ENCODE data around the gene SEC14L1.
"Not testable (repeated sequence)": the region's sequence is repeated elsewhere in the genome, so short reads cannot be mapped to it uniquely, and the experiment has no call there.

The SEC14L1 gene

GRCh38 chr17:77235370-77235941 lies 94.7 kb downstream of the SEC14L1 start:
- TF ChIP-seq POLR2A (IDR thresholded peaks at IDR 0.05; ENCODE audit: low read depth, low read length): no peak
- peak; percentile 67 for DNase-seq (ENCODE audit: insufficient read length, low spot score)
- no peak for FAIRE-seq

GRCh38 chr17:77237232-77238008 lies 96.7 kb downstream of the SEC14L1 start:
- no peak for DNase-seq (ENCODE audit: insufficient read length, low spot score)
- no peak for TF ChIP-seq POLR2A (IDR thresholded peaks at IDR 0.05; ENCODE audit: low read depth, low read length)
- no peak for FAIRE-seq

- FAIRE-seq (no peak), DNase-seq (ENCODE audit: insufficient read length, low spot score) (no peak)
- no peak for TF ChIP-seq POLR2A (IDR thresholded peaks at IDR 0.05; ENCODE audit: low read depth, low read length)
Measured at GRCh38 chr17:77240976-77241375, 100.2 kb downstream of the SEC14L1 start.

- no peak for TF ChIP-seq POLR2A (IDR thresholded peaks at IDR 0.05; ENCODE audit: low read depth, low read length)
- DNase-seq (ENCODE audit: insufficient read length, low spot score): no peak
- no peak for FAIRE-seq
Measured at GRCh38 chr17:77242118-77242851, 101.5 kb downstream of the SEC14L1 start.

DNA sequence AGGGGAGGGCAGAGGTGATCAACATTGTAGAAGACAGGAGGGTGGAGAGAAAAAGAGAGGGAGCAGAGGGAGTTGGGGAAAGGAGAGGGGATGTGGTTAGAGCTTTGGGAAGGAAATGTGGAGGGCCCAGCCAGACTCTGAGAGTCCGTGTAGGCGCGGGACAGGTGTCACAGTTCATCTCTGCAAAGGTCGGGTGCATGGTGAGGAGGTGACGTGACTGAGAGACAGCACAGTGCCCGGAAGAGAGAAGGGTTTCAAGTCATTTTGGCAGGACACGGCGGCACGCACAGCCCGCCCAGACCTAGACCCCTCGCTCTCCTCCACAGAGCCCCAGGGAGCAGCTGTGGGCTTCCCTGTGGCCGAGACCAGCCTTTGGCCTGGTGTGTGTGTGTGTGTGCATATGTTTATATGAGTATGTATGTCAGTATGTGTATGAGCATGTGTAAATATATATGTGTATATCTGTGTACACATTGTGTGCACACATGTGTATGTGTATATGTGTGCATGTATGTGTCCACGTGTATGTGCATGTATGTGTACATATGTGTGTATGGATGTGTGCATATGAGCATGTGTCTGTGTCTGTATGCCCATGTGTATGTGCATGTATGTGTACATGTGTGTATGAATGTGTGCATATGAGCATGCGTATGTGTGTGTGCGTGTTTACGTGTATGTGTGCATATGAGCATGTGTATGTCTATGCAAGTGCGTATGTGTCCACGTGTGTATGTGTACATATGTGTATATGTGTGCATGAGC lies 104.6 kb downstream of the SEC14L1 start:
- DNase-seq (ENCODE audit: insufficient read length, low spot score): no peak
- no peak for FAIRE-seq
- no peak for TF ChIP-seq POLR2A (IDR thresholded peaks at IDR 0.05; ENCODE audit: low read depth, low read length)

DNA sequence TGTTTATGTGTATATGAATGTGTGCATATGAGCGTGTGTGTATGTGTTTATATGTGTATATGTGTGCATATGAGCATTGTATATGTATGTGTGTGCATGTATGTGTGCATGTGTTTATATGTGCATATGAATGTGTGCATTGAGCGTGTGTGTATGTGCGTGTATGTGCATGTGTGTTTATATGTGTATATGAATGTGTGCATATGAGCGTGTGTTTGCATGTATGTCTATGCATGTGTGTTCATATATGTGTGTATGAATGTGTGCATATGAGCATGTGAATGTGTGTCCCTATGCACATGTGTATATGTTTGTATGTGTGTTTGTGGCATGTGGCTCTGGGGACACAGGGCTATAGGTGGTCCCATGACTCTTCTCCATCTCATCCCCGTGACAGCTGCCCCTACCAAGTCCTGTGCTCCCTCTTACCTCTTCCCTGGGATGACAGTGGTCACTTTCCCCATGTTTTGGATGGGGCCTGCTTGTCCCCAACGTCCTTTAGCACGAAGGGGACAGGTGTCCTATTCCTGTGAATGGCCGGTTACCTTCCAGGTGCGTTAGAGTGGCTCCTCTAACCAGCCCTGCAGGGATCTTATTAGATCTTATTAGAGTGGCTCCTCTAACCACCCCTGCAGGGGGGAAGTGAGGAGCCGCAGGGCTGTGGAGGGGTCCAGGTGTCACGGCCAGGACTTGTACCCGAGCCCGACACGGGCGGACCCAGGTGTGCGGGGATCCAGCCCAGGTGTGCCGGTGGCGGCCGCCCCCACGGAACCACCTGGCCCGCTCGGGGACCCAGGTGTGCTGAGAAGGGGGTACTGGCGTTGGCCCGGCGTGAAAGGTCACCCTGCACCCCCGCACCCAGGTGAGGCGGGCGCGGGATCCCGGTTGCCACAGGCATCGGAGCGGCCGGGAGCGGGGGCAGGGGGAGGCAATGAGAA lies 105.6 kb downstream of the SEC14L1 start:
- TF ChIP-seq POLR2A (IDR thresholded peaks at IDR 0.05; ENCODE audit: low read depth, low read length): no peak
- DNase-seq (ENCODE audit: insufficient read length, low spot score) (no peak), FAIRE-seq (no peak)

- FAIRE-seq: no peak
- no peak for TF ChIP-seq POLR2A (IDR thresholded peaks at IDR 0.05; ENCODE audit: low read depth, low read length)
- DNase-seq (ENCODE audit: insufficient read length, low spot score): peak; percentile 90
Measured at GRCh38 chr17:77247048-77247541, 106.3 kb downstream of the SEC14L1 start.

DNA sequence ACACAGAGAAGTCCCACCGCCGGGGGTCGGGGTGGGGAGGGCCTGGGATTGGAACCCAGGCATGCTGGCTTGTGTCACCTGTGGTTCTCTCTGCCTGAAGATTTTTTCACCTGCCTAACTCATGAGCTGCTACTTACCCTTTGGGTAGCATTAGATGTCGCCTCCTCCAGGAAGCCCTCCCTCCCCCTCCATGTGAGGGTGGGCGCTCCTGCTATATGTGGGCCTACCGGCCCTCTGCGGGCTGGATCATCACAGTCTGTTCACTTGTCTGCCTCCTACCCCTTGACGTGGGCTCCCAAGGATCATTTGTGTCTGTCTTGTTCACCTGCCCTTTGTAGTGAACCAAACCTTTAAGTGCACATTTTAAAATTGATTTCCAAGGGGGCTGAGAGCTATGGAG lies 106.8 kb downstream of the SEC14L1 start:
- DNase-seq (ENCODE audit: insufficient read length, low spot score) (no peak), FAIRE-seq (no peak)
- TF ChIP-seq POLR2A (IDR thresholded peaks at IDR 0.05; ENCODE audit: low read depth, low read length): no peak

DNA sequence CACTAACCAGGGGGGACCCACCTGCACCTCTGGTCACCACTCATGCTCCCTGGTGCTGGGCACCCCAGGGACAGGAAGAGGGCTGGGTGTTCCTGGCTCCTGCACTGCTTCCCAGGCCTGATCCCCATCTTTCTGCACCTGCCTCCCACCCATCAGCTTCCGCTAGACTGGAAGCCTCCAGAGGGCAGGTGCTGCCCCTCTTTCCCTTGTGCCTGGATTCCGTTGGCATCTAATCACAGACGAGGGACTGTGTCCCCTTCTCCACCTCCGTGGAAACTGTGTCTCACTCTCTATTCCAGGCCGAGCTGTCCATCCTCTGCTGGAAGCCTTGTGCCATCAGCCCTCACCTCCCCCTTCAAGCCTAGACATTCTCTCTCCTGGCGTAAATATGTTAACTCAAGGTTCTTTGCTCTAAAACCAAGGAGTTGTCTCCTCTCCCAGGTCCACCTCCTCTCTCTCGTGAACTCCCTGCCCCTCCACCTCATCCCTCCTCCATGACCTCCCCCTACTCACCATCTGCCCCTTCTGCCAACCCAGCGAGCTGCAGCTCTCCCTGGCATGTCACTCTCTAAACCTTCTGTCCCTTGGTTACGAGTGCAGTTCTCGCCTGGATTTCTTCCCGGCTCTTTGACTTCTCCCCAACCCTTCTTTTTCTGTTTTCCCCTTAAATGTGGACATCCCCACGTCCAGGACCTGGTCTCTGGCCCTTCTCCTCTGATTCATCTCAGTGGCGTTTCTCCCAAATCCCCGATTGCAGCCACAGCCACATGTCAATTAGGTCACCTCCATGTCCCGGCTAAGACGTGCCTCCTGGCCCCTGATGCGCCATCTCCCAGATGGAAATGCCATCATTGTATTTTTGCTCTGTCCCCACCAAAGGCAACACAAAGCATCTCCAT lies 107.7 kb downstream of the SEC14L1 start:
- FAIRE-seq: no peak
- no peak for DNase-seq (ENCODE audit: insufficient read length, low spot score)
- TF ChIP-seq POLR2A (IDR thresholded peaks at IDR 0.05; ENCODE audit: low read depth, low read length): no peak

DNA sequence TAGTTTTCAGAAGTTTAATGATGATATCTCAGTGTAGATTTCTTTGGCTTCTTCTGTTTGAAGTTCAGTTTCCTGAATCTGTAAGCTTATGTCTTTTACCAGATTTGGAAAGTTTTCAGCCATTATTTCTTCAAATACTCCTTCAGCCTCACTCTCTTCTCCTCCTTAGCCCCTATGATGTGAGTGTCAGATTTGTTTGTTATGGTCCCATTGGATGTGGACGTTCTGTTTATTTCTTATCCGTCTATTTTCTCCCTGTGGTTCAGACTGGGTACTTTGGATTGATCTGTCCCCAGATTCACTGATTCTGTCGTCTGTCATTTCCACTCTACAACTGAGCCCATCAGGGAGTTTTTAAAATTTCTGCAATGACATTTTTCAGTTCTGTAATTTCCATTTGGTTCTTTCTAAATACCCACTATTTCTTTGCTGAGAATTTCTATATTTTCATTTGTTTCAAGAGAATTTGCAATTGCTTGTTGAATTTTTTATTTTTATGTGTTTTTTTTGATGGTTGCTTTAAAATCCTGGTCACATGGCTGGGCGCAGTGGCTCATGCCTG lies 110.9 kb downstream of the SEC14L1 start:
- FAIRE-seq (no peak), DNase-seq (ENCODE audit: insufficient read length, low spot score) (no peak)
- no peak for TF ChIP-seq POLR2A (IDR thresholded peaks at IDR 0.05; ENCODE audit: low read depth, low read length)

DNA sequence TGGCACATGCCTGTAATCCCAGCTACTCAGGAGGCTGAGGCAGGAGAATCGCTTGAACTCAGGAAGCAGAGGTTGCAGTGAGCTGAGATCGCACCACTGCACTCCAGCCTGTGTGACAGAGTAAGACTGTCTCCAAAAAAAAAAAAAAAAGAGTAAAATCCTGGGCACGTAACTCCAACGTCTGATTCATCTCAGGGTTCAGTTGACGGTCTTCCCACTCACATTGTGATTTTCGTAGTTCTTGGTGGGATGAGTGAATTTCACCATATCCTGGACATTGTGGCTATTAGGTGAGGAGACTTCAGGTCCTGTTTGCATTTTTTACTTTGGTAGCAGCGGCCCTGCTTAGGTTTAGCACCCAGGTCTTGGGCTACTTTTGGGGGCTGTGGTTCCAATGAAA lies 111.5 kb downstream of the SEC14L1 start:
- not testable (repeated sequence) for DNase-seq (ENCODE audit: insufficient read length, low spot score); FAIRE-seq

- FAIRE-seq: no peak
- no peak for DNase-seq (ENCODE audit: insufficient read length, low spot score)
- TF ChIP-seq POLR2A (IDR thresholded peaks at IDR 0.05; ENCODE audit: low read depth, low read length): no peak
Measured at GRCh38 chr17:77253611-77254051, 112.9 kb downstream of the SEC14L1 start.

Data from H54 (cell line).